H9 (cell line): Measurements from ENCODE around the gene CD248. TPM values are rescaled to one million over a fixed set of nuclear protein-coding genes. Genes with fewer than 3 reads are reported as not detected.
A peak's percentile ranks its signal among the peaks of the same experiment; 100 is the strongest.

Experiments used
- DNase-seq: peaks from one replicate; pipeline ENCODE4 v3.0.0-alpha.2; 2017
- H2AFZ ChIP-seq: one replicate; pipeline ENCODE4 v1.6.1; 2013; ENCODE audit warnings: mild to moderate bottlenecking, low read length, control low read depth, moderate library complexity
- H2AK5ac ChIP-seq: 2 replicates; pipeline ENCODE4 v1.6.1; 2013; ENCODE audit warnings: low read length, control low read depth, mixed read lengths; ENCODE audit not compliant: insufficient read length
- H2BK120ac ChIP-seq: one replicate; pipeline ENCODE4 v1.6.1; 2013; ENCODE audit warnings: low read depth, mild to moderate bottlenecking, low read length, control low read depth, inconsistent platforms; ENCODE audit not compliant: poor library complexity, severe bottlenecking
- H2BK12ac ChIP-seq: 2 replicates; pipeline ENCODE4 v1.6.1; 2013; ENCODE audit warnings: low read length, control low read depth, mixed read lengths, low read depth; ENCODE audit not compliant: insufficient read length
- H2BK15ac ChIP-seq: 2 replicates; pipeline ENCODE4 v1.6.1; 2013; ENCODE audit warnings: low read depth, low read length, control low read depth
- H2BK20ac ChIP-seq: one replicate; pipeline ENCODE4 v1.6.1; 2013; ENCODE audit warnings: low read depth, mild to moderate bottlenecking, low read length, control low read depth, inconsistent platforms; ENCODE audit not compliant: poor library complexity, severe bottlenecking
- H2BK5ac ChIP-seq: 2 replicates; pipeline ENCODE4 v1.6.1; 2013; ENCODE audit warnings: low read length, control low read depth, mixed read lengths; ENCODE audit not compliant: insufficient read length
- H3K14ac ChIP-seq: 2 replicates; pipeline ENCODE4 v1.6.1; 2013; ENCODE audit warnings: low read length, control low read depth; ENCODE audit not compliant: insufficient read depth
- H3K18ac ChIP-seq: 2 replicates; pipeline ENCODE4 v1.6.1; 2013; ENCODE audit warnings: low read depth, mild to moderate bottlenecking, mixed read lengths, low read length, control low read depth; ENCODE audit not compliant: insufficient read length
- H3K23ac ChIP-seq: 2 replicates; pipeline ENCODE4 v1.6.1; 2013; ENCODE audit warnings: low read length, control low read depth, mixed read lengths, low read depth; ENCODE audit not compliant: insufficient read length
- H3K23me2 ChIP-seq: 2 replicates; pipeline ENCODE4 v1.6.1; 2013; ENCODE audit warnings: low read depth, mild to moderate bottlenecking, mixed read lengths, low read length, control low read depth; ENCODE audit not compliant: insufficient read length, poor library complexity, severe bottlenecking
- H3K27ac ChIP-seq: 2 replicates; pipeline ENCODE4 v1.5.1; 2013; ENCODE audit warnings: low read length, control low read depth, mixed read lengths, low read depth; ENCODE audit not compliant: insufficient read length
- H3K27me3 ChIP-seq: 2 replicates; pipeline ENCODE4 v1.6.1; 2013; ENCODE audit warnings: low read length, control low read depth, inconsistent platforms; ENCODE audit not compliant: insufficient read depth
- H3K4ac ChIP-seq: 2 replicates; pipeline ENCODE4 v1.6.1; 2013; ENCODE audit warnings: low read depth, mild to moderate bottlenecking, control low read depth, inconsistent platforms, low read length, moderate library complexity
- H3K4me1 ChIP-seq: 2 replicates; pipeline ENCODE4 v1.6.1; 2013; ENCODE audit warnings: low read length, control low read depth, inconsistent platforms; ENCODE audit not compliant: insufficient read depth
- H3K4me2 ChIP-seq: 2 replicates; pipeline ENCODE4 v1.6.1; 2013; ENCODE audit warnings: low read length, control low read depth, mixed read lengths; ENCODE audit not compliant: insufficient read length, insufficient read depth
- H3K56ac ChIP-seq: 2 replicates; pipeline ENCODE4 v1.6.1; 2013; ENCODE audit warnings: low read depth, mild to moderate bottlenecking, mixed read lengths, low read length, control low read depth; ENCODE audit not compliant: insufficient read length
- H3K79me1 ChIP-seq: 2 replicates; pipeline ENCODE4 v1.6.1; 2013; ENCODE audit warnings: low read depth, mild to moderate bottlenecking, moderate library complexity, low read length, control low read depth, inconsistent platforms; ENCODE audit not compliant: insufficient read depth, poor library complexity, severe bottlenecking
- H3K79me2 ChIP-seq: 2 replicates; pipeline ENCODE4 v1.6.1; 2013; ENCODE audit warnings: low read length, control low read depth, inconsistent platforms; ENCODE audit not compliant: insufficient read depth
- H3K9ac ChIP-seq: 2 replicates; pipeline ENCODE4 v1.6.1; 2013; ENCODE audit warnings: low read length, control low read depth, mixed read lengths; ENCODE audit not compliant: insufficient read length; ENCODE audit errors: extremely low read depth
- H3K9me3 ChIP-seq: one replicate; pipeline ENCODE4 v1.6.1; 2013; ENCODE audit warnings: low read depth, low read length, inconsistent platforms; ENCODE audit not compliant: control insufficient read depth
- H3T11ph ChIP-seq: one replicate; pipeline ENCODE4 v1.6.1; 2013; ENCODE audit warnings: mild to moderate bottlenecking, low read length, control low read depth, inconsistent platforms
- H4K20me1 ChIP-seq: one replicate; pipeline ENCODE4 v1.6.1; 2013; ENCODE audit not compliant: control insufficient read depth, insufficient read length, insufficient read depth
- H4K5ac ChIP-seq: 2 replicates; pipeline ENCODE4 v1.6.1; 2013; ENCODE audit warnings: low read depth, mild to moderate bottlenecking, mixed read lengths, low read length, control low read depth; ENCODE audit not compliant: insufficient read length
- H4K8ac ChIP-seq: replicated peaks from 2 replicates; pipeline ENCODE4 v1.6.1; 2013; ENCODE audit warnings: low read length, control low read depth, mixed read lengths, low read depth; ENCODE audit not compliant: insufficient read length
- H4K91ac ChIP-seq: 2 replicates; pipeline ENCODE4 v1.6.1; 2013; ENCODE audit warnings: low read depth, mild to moderate bottlenecking, moderate library complexity, mixed read lengths, low read length, control low read depth; ENCODE audit not compliant: insufficient read length
- H3K27ac Mint-ChIP-seq, 3 experiments: 2 replicates in 2 of 3; 3 replicates in 1 of 3; pipeline ENCODE4 v1.8.0; 2020 to 2021; ENCODE audit warnings: mixed read lengths in 3 of 3, mild to moderate bottlenecking in 1 of 3, moderate library complexity in 1 of 3
- H3K27me3 Mint-ChIP-seq: 2 replicates; pipeline ENCODE4 v1.8.0; 2021; ENCODE audit warnings: low read depth, mild to moderate bottlenecking, moderate library complexity, mixed read lengths
- H3K36me3 Mint-ChIP-seq, 3 experiments: 2 replicates in 2 of 3; 3 replicates in 1 of 3; pipeline ENCODE4 v1.8.0; 2020 to 2021; ENCODE audit warnings: low read depth in 3 of 3, mixed read lengths in 3 of 3; ENCODE audit not compliant: insufficient read depth in 1 of 3
- H3K4me1 Mint-ChIP-seq, 2 experiments: 2 replicates each; pipeline ENCODE4 v1.8.0; 2020; ENCODE audit warnings: mixed read lengths in 2 of 2
- H3K4me3 Mint-ChIP-seq, 2 experiments: 2 replicates in 1 of 2; 3 replicates in 1 of 2; pipeline ENCODE4 v1.8.0; 2020 to 2021; ENCODE audit warnings: mild to moderate bottlenecking in 2 of 2, mixed read lengths in 2 of 2, moderate library complexity in 1 of 2
- H3K9me3 Mint-ChIP-seq, 2 experiments: 2 replicates in 1 of 2; 3 replicates in 1 of 2; pipeline ENCODE4 v1.8.0; 2020; ENCODE audit warnings: mild to moderate bottlenecking in 2 of 2, mixed read lengths in 2 of 2, moderate library complexity in 1 of 2
- CTCF ChIP-seq: fragments of 200-600 bp; sonication (generic); conservative IDR thresholded peaks from 3 replicates; pipeline ENCODE4 v1.8.0; 2021; ENCODE audit warnings: antibody characterized with exemption, mild to moderate bottlenecking
- WGBS: extraction: QIAGEN DNeasy Blood & Tissue Kit; methylation state at CpG from one replicate; pipeline ENCODE4 v1.1.7; 2013; ENCODE audit warnings: missing lambda C conversion rate, low lambda C conversion rate, mixed read lengths; ENCODE audit not compliant: insufficient read length; ENCODE audit errors: extremely low coverage; 5-methylcytosine and 5-hydroxymethylcytosine counted together
- total RNA-seq: library from RNA; stranded (reverse); gene quantifications from 2 replicates; pipeline ENCODE4 v1.2.1, GENCODE V29; 2021

CD248 gene
- total RNA-seq, 1 experiment from 2014 or later: 1.5 TPM

DNA sequence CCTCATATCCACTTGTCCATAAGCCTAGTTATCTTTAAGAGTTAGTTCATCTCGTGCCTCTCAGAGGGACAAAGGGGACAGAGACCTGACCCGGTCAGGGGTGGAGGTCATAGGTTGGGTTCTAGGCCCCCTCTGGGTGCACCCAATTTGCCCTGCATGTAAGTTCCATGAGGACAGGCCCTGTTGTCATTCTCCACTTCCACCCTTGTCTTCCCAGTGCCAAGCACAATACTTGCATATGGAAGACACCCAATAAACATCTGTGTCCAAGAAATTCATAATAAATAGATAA is 26.6 kb downstream of the CD248 start:
- Histone ChIP-seq H4K8ac (no peak overlapping the region), H3K79me1 (no peaks in the 10 kb centered on the region), H3K27me3 (peaks cover 8% of the 10 kb centered on the region; the same call in 1 of the 2 replicates), H3K4me1 (peaks cover 6% of the 10 kb centered on the region), H3K23me2 (peaks cover 13% of the 10 kb centered on the region), H3K4me2 (peak overlapping the region; percentile 62), H3K9me3 (no peaks in the 10 kb centered on the region), H4K5ac (no peak overlapping the region), H3K14ac (no peak overlapping the region), H3K23ac (no peak overlapping the region), H3T11ph (no peak overlapping the region), H3K56ac (no peak overlapping the region), H2BK15ac (no peak overlapping the region), H2BK5ac (no peak overlapping the region), H2AK5ac (no peak overlapping the region), H4K20me1 (no peaks in the 10 kb centered on the region), H3K27ac (no peak overlapping the region), H3K4ac (no peak overlapping the region), H2BK120ac (no peak overlapping the region), H4K91ac (no peak overlapping the region), H2BK20ac (no peak overlapping the region), H2AFZ (no peak overlapping the region), H3K79me2 (peaks cover 1% of the 10 kb centered on the region; the same call in 1 of the 2 replicates), H2BK12ac (no peak overlapping the region), H3K9ac (no peak overlapping the region), H3K18ac (no peak overlapping the region)
- Mint-ChIP-seq H3K27me3 (peaks cover 37% of the 10 kb centered on the region), H3K4me1 (peaks cover 18 to 23% of the 10 kb centered on the region in 2 experiments), H3K4me3 (peak overlapping the region; percentile 86 to 91), H3K27ac (peak overlapping the region in 1 of 3 experiments; percentile 30; a peak in 1 of 7 replicates), H3K36me3 (peaks cover 0 to 3% (median 2%) of the 10 kb centered on the region in 3 experiments; a peak in 5 of 7 replicates), H3K9me3 (no peaks in the 10 kb centered on the region; a peak in 1 of 5 replicates)
- no CpG with 5 or more reads among the region's 2 CpGs for WGBS
- DNase-seq: no peak
- no peak for TF ChIP-seq CTCF
